Activated effector memory CD4-positive, alpha-beta T cell treated with Interleukin-2 at 50 U/mL for 16 hours (primary cell): ENCODE data around the gene ZNF500.
A peak's percentile ranks its signal among the peaks of the same experiment; 100 is the strongest.
"Not testable (repeated sequence)": the region's sequence is repeated elsewhere in the genome, so short reads cannot be mapped to it uniquely, and the experiment has no call there.

Experiments used
- DNase-seq: peaks from one replicate; pipeline ENCODE4 v3.0.0-alpha.2; 2020

ZNF500 gene

DNA sequence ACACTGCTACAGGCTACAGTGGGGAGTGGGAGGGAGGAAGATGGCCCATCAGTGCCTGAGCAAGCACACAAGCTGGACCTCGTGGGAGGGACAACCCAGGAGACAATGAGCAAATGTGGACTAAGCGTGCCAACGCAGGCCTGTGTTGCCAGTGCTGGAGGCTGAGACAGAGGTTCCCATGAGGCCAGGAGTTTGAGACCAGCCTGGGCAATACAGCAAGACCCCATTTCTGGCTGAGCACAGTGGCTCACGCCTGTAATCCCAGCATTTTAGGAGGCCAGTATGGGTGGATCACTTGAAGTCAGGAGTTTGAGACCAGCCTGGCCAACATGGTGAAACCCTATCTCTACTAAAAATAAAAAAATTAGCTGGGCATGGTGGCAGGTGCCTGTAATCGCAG lies 28.6 kb downstream of the ZNF500 start:
- not testable (repeated sequence) for DNase-seq

DNA sequence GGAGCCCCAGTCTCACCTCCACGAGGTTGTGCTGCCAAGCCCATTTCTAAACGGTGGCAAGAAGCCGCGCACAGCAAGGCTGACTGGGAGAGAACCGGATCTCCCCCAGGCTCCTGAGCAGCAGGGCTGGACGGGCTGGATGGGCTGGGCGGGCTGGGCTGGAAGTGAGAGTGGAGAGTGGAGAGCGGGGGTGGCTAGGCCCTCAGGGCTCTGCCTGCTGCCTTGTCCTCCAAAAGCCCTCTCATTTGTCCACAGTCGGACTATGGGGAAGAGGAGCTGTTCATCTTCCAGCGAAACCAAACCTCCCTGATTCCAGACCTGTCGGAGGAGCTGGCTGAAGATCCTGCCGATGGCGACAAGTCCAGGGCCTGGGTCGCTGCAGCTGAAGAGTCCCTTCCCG lies 29.4 kb downstream of the ZNF500 start:
- DNase-seq: no peak

DNA sequence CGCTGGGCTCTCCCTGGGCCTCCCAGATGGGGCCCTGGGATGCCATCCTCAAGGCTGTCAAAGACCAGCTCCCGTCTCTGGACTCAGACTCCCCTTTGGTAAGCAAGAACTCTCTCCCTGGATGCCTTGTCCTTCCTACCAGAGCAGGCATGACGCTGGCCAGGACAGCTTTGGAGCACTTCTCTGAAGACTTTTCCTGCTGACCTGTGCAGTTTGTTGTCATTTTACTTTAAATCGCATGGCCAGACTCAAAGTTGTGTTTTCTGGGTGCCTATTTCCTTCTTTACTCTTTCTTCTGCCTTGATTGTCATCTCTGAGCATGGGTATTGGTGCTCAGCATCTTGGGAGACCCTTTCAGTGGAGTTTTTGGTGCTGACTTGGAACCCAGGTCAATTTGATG lies 30.4 kb downstream of the ZNF500 start:
- DNase-seq: no peak

DNA sequence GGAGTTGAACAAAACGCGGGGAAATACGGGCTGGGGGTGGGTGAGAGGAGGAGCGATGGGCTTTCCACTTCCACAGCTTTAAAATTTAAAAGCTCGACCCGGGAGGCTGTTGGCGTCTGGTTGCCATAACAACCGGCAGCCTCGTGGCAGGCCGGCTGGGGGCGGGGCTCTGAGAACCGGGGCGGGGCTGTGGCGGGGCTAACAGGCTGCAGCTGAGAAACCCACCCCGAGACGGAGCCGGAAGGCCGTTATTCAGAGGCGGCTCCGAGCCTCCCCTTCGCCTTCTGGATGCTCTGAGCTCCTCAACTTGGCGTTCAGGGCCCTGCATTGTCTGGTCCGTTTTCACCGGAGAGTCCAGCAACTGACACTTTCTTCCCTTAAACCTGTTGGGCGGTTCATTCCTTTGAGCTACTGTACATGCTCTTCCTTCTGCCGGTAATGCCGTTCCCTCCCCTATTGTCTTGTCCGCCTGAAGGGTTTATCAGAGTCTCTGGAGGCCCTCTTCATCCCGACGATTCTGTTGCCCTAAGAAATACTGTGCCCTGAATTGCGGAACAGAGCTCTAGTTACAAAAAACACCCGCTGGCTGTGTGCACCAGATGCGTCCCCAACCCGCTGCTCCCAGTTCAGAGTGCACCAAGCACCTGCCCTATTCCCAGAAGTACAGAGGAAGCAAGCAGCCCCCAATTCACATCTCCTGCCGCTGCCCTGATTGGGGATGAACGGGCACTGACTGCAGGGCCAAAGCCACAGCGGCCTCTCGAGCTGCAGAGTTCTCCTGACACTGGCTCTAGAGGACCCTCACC lies 32.0 kb downstream of the ZNF500 start:
- DNase-seq: peak; percentile 87

DNA sequence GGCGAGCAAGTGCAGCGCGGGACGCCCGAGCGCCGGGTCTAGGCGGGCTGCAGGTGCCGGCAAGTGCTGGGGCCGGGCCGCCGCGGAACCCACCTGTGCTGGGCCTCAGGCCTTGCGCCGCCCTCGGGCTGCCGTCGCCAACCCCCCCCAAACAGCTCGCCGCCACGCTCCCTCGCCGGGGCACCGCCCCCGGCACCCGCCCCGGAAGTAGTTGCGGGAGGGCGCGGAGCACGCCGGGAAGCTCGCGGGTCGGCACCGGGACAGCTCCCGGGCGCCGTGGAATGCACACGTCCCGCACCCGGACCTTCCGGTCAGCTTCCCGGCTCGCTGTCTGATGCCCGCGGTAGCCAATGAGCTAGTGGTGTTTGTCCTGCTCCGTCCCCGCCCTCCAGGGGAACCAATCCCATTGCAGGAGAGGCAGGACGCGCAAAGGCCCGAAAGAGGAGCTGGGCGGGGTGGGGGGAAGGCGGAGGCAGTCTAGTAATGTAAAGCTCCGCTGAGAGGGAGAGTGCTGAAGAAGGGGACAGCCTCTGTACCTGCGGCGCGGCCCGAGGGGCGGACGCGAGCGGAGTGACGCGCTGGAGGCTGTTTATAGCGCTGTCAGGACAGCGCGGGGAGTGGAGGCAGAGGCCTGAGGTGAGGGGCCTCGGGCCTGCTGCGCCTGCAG lies 32.8 kb downstream of the ZNF500 start, which contains the start of the genes ANKS3 and DNAAF8:
TSS of gene ANKS3 (minus strand) at position 209 of the 667 bp plus-strand sequence. CDS start 4,122 bp downstream, outside the sequence.
TSS of gene DNAAF8 (plus strand) at position 475 of the 667 bp plus-strand sequence. CDS start 1,978 bp downstream, outside the sequence.
- peak; percentile 74 for DNase-seq

DNA sequence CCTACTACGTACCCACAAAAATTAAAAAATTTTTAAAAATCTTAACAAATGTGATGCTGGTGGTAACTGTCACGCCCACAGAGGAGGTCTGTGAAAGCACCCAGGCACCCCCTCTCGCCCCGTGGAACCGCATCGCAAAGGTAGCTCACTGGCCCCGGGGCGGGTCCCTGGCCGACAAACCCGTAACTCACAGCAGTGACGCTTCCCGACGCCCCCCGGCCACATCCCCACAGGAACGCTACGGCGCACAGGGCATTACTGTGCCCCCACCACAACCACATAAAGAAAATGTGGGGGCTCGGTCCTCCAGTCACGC lies 33.3 kb downstream of the ZNF500 start:
- DNase-seq: no peak

DNA sequence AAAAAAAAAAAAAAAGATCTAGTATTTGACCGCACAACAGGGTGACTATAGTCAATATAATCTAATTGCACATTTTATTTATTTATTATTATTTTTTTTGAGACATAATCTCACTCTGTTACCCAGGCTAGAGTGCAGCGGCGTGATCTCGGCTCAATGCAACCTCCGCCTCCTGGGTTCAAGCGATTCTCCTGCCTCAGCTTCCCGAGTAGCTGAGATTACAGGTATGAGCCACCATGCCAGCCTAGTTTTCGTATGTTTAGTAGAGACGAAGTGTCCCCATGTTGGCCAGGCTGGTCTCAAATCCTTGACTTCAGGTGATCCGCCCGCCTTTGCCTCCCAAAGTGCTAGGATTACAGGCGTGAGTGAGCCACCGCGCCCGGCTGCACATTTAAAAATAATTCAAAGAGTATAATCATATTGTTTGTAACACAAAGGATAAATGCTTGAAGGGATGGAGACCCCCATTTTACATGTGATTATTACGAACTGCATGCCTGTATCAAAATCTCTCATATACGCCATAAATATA lies 33.7 kb downstream of the ZNF500 start:
- no peak for DNase-seq

DNA sequence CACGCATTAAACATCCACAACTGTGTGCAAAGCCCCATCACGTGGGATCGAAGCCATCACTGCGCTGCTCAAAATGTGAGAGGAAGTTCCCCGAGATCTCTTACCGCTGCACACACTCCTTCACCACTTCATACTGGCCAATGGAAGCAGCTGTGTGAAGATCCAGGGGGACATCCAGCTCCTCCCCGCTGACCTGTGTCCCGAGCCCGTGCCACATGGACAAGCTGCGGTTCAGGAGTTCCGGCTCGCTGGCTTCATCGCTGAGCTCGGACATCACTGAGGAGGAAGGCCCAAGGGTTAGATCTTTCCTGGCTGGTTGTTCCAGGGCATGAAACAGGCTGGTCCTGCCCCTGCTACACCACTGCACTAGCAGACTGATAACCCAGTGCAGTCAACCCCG lies 37.1 kb downstream of the ZNF500 start:
- no peak for DNase-seq

DNA sequence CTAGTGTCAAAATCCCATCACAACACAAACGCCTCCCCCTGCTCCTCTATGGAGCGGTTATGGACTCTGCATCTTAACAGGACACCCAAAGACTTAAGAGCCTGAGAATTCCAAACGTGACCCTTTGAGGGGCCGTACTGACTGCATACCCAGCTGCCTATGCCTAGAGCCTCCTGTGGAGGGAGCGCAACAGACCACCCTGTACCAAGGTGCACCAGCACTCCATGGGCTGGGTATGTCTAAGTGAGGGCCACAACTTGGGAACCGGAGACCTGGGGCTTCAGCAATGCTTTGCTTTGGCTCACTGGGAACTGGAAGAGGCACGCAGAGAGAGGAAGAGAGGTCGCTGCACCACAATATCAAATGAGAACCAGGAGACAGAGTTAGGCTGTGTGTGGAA lies 38.3 kb downstream of the ZNF500 start:
- no peak for DNase-seq

DNA sequence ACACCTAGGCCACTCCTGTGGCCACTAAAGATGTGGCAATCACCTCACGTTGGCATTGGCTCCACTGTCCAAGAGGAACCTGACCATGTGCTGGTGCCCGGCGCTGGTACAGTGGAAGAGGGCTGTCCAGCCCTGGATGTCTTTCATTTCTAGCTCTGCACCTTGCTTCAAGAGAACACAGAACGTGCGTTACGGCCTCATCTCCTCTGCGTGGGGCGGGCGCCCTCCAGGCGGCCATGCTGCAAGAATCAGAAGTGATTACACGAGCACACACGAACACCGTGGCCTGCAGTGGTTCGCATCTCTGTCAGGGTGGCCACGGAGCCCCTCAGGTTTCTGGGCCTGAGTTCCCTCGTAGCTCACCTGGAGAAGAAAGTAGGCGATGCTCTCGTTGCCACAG lies 40.3 kb downstream of the ZNF500 start:
- DNase-seq: no peak

DNA sequence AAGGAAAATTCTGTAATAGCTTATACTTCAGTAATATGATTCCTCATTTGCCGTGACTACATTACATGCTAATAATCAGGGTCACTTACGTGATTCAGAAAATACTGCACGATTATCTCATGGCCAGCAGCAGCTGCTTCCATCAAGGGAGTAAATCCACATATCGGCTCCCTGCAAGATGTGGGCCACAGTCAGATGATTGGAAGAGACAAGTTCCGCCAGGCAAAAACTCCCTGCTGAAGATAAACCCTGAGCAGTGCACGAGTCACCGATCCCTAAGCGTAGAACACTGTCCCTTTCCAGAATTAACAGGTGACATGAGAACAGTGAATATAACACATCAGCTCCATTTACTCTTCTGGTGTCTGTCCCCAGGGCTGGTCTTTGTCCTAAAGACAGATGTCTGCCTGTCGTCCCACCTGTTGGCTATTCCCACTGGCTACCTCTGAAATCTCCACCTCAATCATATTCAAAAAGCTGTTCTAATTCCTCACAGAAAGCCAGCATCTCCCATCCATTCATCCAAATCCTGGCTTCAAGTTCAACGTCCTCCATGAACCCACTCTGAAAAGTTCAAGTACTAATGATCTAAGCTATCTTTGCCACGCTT lies 42.2 kb downstream of the ZNF500 start:
- DNase-seq: no peak

DNA sequence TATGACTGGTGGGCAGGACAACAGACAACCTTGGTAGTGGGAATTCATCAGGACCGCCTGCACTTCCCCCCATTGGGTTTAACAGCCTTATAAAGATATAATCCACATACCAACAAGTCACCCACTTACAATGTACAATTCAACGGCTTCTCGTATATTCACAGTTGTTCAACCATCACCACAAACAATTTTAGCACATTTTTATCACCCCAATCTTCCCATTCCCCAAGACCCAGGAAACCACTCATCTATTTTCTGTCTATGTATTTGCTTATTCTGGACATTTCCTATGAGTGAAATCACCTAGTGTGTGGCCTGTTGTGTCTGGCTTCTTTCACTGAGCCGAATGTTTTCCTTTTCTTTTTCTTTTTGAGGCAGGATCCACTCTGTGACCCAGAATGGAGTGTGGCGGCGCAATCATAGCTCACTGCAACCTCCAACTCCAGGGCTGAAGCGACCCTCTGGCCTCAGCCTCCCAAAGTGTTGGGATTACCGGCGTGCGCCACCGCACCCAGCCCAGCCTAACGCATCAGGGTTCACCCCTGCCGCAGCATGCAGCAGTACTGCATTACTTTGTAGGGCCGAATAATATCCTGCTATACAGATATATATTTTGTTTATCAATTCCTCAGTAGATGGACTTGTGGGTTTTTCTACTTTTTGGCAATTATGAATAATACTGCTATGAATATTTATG lies 43.7 kb downstream of the ZNF500 start:
- no peak for DNase-seq

DNA sequence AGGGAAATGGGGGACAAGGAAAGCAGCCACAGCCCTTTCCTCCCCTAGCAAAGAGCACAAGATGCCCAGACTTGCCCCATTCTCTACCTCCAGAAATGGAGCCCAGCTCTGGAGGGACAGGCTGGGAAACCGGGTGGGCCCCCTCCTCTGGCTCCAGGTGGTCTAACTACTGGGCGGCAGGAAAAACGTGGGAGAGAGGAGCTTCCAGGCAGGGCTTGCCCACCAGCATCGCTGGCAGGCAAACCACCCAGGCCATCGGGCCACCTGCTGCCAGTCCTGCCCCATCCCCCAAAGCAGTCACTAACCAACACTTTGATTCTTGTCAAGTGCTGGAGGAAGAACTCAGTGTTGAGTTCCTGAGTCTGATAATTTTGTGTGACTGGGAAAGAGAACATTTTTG lies 48.5 kb downstream of the ZNF500 start:
- DNase-seq: no peak

DNA sequence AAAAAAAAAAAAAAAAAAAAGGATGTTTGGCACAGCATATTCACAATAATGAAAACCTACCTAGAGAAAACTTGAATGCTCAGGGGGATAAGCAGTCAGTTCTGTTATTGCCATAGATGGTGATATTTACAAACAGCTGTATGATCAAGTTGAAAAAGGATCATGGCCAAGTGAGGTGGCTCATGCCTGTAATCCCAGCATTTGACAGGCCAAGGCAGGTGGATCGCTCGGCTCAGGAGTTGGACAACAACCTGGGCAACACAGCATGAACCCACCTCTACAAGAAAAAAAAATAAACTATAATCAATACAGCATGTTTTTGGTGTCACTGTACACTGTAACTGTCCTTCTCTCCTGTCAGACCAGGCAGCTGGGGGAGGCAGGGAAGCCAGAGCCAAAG lies 52.0 kb downstream of the ZNF500 start:
- no peak for DNase-seq

DNA sequence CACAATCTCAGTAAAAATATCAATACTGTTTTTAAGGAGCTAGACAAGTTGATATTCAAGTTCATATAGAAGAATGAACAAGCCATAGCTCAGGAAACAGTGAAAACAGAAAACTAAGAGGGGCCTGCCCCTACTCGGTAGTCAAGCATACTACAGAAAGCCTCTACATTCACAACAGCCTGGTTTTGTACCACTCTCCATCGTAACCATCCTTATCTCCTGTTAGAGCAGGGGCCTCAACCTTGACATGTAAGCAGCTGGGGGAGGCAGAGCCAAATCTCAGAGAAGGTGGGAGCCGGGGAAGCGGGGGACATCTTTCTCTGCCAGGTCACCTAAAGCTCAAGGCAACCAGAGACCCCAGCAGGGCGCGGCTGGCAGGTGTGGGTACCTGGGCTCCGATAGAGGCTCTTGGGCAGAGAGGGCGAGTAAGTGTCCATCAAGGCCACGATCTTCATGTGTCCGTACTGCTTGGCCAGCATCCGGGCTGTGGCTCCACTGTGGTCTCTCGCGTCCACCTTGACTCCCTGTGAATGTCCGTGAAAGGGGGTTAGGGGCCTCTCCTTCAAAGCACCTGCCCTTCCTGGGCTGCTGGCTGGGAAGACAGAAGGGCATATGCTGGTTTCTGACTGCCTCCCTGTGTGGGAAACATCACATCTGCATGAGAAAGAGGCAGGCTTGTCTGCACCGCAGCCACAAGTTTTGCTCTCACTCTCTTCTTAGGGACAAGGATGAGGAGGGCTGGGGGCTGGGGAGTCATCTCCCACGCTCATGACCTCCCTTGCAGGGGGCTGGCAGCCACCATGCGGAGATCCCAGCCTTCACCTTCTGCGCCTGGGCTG lies 53.1 kb downstream of the ZNF500 start:
- no peak for DNase-seq

DNA sequence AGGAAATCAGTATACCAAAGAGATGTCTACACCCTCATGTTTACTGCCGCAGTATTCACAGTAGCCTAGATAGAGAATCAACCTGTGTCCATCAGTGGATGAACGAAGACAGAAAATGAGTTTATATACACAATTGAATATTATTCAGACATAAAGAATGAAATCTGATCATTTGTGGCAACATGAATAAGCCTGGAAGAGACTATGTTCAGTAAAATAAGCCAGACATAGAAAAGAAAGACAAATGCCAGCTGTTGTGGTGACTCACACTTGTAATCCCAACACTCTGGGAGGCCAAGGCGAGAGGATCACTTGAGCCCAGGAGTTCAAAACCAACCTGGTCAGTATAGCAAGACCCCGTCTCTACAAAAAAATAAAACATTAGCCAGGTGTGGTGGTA lies 57.5 kb downstream of the ZNF500 start:
- no peak for DNase-seq

DNA sequence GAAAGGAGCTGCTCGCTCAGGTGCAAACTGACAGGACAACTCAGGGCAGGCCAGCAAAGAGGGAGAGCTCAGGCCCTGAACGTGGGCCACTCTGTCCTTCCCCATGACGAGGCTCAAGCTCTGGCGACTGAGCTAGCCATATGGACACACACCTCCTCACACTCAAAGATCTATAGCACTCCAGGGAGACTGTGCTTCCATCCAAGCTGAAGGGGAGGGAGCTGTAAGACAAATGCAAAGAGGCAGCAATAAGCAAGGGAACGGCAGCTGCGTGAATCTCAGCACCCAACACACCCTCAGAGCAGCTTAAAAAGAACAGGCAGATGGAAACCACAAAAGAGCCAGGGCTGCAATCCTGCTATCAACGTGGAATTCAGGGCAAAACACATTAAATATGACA lies 60.1 kb downstream of the ZNF500 start:
- no peak for DNase-seq

DNA sequence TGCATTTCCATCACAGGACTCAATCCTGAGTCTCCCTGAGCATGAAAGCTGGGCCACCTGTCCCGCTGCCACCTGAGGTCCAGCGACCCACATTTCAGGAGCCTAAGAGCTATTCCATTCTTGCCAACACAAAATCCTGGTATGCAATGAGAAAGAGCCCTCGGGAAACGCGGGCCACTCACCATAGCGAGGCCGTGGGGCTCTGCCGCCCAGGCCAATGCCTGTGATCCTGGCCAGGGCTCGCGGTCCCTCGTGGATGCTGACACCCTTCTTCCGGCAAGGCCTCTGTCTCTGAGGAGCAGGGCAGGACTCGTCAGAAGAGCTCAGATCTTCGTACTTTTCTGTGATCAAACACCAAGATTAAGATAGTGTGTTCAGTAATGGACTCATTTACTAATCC lies 62.0 kb downstream of the ZNF500 start:
- no peak for DNase-seq

DNA sequence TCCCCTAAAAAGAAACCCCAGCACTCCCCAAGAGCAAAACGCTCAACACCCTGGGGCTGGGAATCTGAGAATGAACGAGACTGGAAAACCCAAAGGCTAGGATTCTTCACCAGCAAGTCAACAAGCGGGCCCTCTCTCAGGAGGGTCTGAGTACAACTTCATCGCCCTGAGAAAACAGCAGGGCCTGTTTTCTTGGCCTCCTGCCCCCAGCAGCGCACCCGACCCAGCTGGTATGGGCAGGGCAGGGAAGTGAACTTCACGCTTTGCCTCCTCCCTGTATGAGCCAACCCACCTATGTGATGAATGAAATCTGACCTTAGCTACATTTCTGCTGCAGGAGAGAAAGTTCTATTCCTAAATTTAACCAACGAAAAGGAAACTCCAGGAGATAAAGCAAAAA lies 62.5 kb downstream of the ZNF500 start:
- no peak for DNase-seq

DNA sequence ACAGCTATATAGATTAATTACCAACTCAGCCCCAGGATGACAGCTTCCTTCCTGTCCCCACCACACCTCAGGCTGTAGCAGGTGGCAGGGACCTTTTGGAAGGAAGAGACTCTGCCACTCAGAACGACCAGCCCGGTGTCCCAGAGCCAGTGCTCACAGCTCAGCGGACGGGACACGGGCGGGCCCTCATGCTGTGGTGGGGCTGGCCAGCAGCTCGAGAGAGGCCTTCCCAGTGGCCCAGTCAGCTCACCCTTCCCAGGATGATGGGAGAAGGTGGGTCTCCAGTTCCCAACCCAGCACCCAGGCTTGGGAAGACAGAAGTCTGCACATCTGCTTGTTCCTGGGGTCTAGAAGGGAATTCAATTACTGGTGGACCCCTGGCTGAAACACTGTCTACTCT lies 63.1 kb downstream of the ZNF500 start:
- DNase-seq: no peak

DNA sequence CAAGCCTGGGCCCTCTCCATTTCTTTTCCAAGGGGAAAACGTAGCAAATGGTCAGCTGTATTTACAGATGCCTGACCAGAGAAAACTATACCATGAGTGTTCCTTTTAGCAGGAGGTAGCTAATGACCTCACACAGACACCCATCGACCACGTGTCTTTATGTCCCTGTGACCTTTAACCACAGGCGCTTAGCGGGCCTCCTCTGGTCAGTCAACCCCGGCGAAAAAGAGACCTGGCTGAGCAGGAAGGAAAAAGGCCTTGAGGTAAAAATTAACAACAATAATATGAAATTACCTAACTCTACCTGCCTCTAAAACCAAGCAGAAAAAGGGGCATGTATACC lies 64.5 kb downstream of the ZNF500 start:
- DNase-seq: no peak

DNA sequence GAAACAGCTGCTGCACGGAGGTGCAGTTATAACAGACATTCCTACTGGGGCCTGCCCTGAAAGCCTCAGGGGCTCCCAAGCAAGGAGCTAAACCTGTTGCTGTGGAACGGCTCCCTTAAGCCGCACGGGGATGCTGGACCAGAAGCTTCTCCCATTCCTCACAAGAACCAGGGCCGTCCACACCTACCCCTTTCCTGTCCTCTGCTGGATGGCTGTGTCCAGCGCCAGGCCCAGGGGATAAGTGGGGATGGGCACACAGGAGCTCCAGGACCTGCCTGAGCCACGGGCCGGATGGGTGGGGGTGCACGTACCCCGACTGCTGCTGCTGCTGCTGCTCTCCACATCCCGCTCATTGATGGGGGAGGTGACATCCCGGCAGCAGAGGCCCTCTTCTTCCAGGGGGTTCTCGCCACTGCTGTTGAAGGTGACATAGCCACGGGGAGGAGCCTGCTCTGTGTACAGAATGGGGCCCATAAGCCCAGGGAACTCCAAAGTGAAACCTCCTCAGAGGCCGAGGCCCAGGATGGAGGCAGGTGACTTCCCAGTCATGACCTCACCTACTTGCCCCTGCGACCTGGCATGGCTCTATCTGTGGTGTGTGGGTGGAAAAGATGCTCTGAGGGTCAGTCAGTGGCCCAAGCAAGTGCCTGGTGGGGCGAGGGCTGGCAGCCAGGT lies 65.0 kb downstream of the ZNF500 start:
- no peak for DNase-seq
